Lung (tissue), 12 donors: Measurements from ENCODE around the gene TRIM32. TPM values are rescaled to one million over a fixed set of nuclear protein-coding genes. Genes with fewer than 3 reads are reported as not detected.

Experiments
- ATAC-seq: fragments of 200-7000 bp; cut with Tn5 transposase; one replicate; pipeline ENCODE4 v1.9.1; 2020; ENCODE audit warnings: moderate number of reproducible peaks; ENCODE audit not compliant: insufficient read depth, low FRiP score
- DNase-seq, 3 donors: peaks; one replicate each; pipeline ENCODE4 v3.0.0-alpha.2; 2013 to 2017
- H3K27ac ChIP-seq, 2 donors: one replicate each; pipeline ENCODE4 v1.5.1; 2013; ENCODE audit warnings: mild to moderate bottlenecking in 2 of 2, moderate library complexity in 2 of 2, control low read depth in 1 of 2, inconsistent platforms in 1 of 2, low read depth in 1 of 2, low read length in 1 of 2
- H3K27me3 ChIP-seq, 3 donors: one replicate each; pipeline ENCODE4 v1.5.1; 2013; ENCODE audit warnings: low read length in 2 of 3; ENCODE audit not compliant: control insufficient read depth in 3 of 3, insufficient read depth in 3 of 3
- H3K36me3 ChIP-seq, 4 donors: one replicate each; pipeline ENCODE4 v1.5.1; 2013; ENCODE audit warnings: low read length in 4 of 4, mild to moderate bottlenecking in 1 of 4, moderate library complexity in 1 of 4; ENCODE audit not compliant: control insufficient read depth in 4 of 4, insufficient read depth in 4 of 4
- H3K4me1 ChIP-seq, 5 donors: one replicate each; pipeline ENCODE4 v1.5.1; 2013; ENCODE audit warnings: low read length in 5 of 5, mild to moderate bottlenecking in 2 of 5, moderate library complexity in 1 of 5; ENCODE audit not compliant: control insufficient read depth in 5 of 5, insufficient read depth in 5 of 5
- H3K4me3 ChIP-seq: one replicate; pipeline ENCODE4 v1.5.1; 2013; ENCODE audit warnings: mild to moderate bottlenecking, control low read depth, moderate library complexity
- H3K9ac ChIP-seq, 2 donors: one replicate each; pipeline ENCODE4 v1.5.1; 2013; ENCODE audit warnings: low read length in 2 of 2, control low read depth in 1 of 2; ENCODE audit not compliant: insufficient read depth in 1 of 2
- H3K9me3 ChIP-seq, 4 donors: one replicate each; pipeline ENCODE4 v1.5.1; 2013; ENCODE audit warnings: low read length in 3 of 4, mild to moderate bottlenecking in 1 of 4, moderate library complexity in 1 of 4; ENCODE audit not compliant: control insufficient read depth in 4 of 4, insufficient read depth in 3 of 4
- CTCF ChIP-seq: IDR thresholded peaks from 2 replicates; pipeline ENCODE4 v1.5.1; 2012; ENCODE audit warnings: mild to moderate bottlenecking; ENCODE audit errors: control extremely low read depth, extremely low read depth
- WGBS, 2 donors: extraction: QIAGEN DNeasy Blood & Tissue Kit; methylation state at CpG; one replicate each; pipeline ENCODE4 v1.1.7; 2013; 5-methylcytosine and 5-hydroxymethylcytosine counted together
- polyA plus RNA-seq, 2 donors: library from polyadenylated mRNA; stranded (reverse); fragments of 200-250 nt; gene quantifications; one replicate each; pipeline ENCODE4 v1.2.1, GENCODE V29; 2013
- total RNA-seq, 2 donors: library from RNA; depleted of rRNA in 1 of 2; stranded (reverse); fragments of >200 nt in 1 of 2; gene quantifications; one replicate each; pipeline ENCODE4 v1.2.1, GENCODE V29; 2014 to 2021
- donor health status: control.
- donor health status: control.
- donor health status: Bipolar disorder and iron deficiency.
- donor health status: healthy.
- donor health status: DM: yes; HTN: yes; CAD: no.

The TRIM32 gene
- total and polyA plus RNA-seq, 4 donors, result 2.7 to 20.2 (median 12.1) TPM

- Histone ChIP-seq H3K4me3 (no peak overlapping the region), H3K9ac (no peak overlapping the region), H3K27me3 (no peaks in the 10 kb centered on the region), H3K36me3 (no peaks in the 10 kb centered on the region), H3K27ac (peak overlapping the region in 1 of 2 donors; percentile 40), H3K9me3 (no peaks in the 10 kb centered on the region), H3K4me1 (peaks cover 0 to 11% (median 5%) of the 10 kb centered on the region in 5 donors)
- 74 to 84% methylated on average over 6 of the region's 6 CpGs for WGBS, 2 donors
- DNase-seq (peak in 2 of 3 donors; percentile 56 to 61), ATAC-seq (no peak)
- TF ChIP-seq CTCF, result no peak
Measured at GRCh38 chr9:116662646-116663310, 24.3 kb upstream of the TRIM32 start.

- no peak for TF ChIP-seq CTCF
- ATAC-seq (no peak), DNase-seq (no peak)
- Histone ChIP-seq H3K4me1 (peaks cover 0 to 11% (median 5%) of the 10 kb centered on the region in 5 donors), H3K27me3 (no peaks in the 10 kb centered on the region), H3K27ac (no peak overlapping the region), H3K36me3 (no peaks in the 10 kb centered on the region), H3K4me3 (no peak overlapping the region), H3K9me3 (no peaks in the 10 kb centered on the region), H3K9ac (no peak overlapping the region)
- 88 to 97% methylated on average over 1 of the region's 1 CpG for WGBS, 2 donors
Measured at GRCh38 chr9:116663581-116663980, 23.5 kb upstream of the TRIM32 start.

GRCh38 chr9:116668970-116669695, 18.0 kb upstream of the TRIM32 start:
- peaks cover 0 to 5% (median 3%) of the 10 kb centered on the region in 4 donors for H3K9me3 ChIP-seq
- no peak overlapping the region for H3K27ac ChIP-seq
- H3K36me3 ChIP-seq, result peaks cover 0 to 3% (median 0%) of the 10 kb centered on the region in 4 donors
- ATAC-seq (no peak), DNase-seq (no peak)
- no peaks in the 10 kb centered on the region for H3K4me1 ChIP-seq
- WGBS, 2 donors, result 94 to 96% methylated on average over 4 of the region's 4 CpGs
- H3K4me3 ChIP-seq, result no peak overlapping the region
- no peak overlapping the region for H3K9ac ChIP-seq
- no peaks in the 10 kb centered on the region for H3K27me3 ChIP-seq
- TF ChIP-seq CTCF, result no peak
